Left ventricle myocardium inferior (tissue), 1 donor: ENCODE results near the gene GRIK4. TPM values are rescaled to one million over a fixed set of nuclear protein-coding genes. Genes with fewer than 3 reads are reported as not detected.

Experiments used
- DNase-seq: peaks from one replicate; pipeline ENCODE4 v3.0.0-alpha.2; 2020
- H3K27ac ChIP-seq: fragments of 200-600 bp; replicated peaks from 2 replicates; pipeline ENCODE4 v1.8.0; 2021
- H3K27me3 ChIP-seq: fragments of 200-600 bp; 2 replicates; pipeline ENCODE4 v1.8.0; 2021; ENCODE audit warnings: low read depth
- H3K36me3 ChIP-seq: fragments of 200-600 bp; 2 replicates; pipeline ENCODE4 v1.8.0; 2021
- H3K4me1 ChIP-seq: fragments of 200-600 bp; 2 replicates; pipeline ENCODE4 v1.8.0; 2021
- H3K4me3 ChIP-seq: fragments of 200-600 bp; 2 replicates; pipeline ENCODE4 v1.8.0; 2021; ENCODE audit warnings: mild to moderate bottlenecking, moderate library complexity
- H3K9me3 ChIP-seq: fragments of 200-600 bp; replicated peaks from 2 replicates; pipeline ENCODE4 v1.8.0; 2021
- CTCF ChIP-seq: fragments of 200-600 bp; IDR thresholded peaks from 2 replicates; pipeline ENCODE4 v1.8.0; 2021; ENCODE audit warnings: antibody characterized with exemption, mild to moderate bottlenecking, borderline replicate concordance
- intact Hi-C: fragments of 100-400 bp; cut with micrococcal nuclease; formaldehyde crosslinking; loops from one replicate; pipeline ENCODE4 v1.11.0; 2022
- total RNA-seq: library from RNA; stranded (reverse); fragmentation: NEBNext Ultra II Directional; extraction: Animal tissue kit (Norgen Biotek cat#: 25700); gene quantifications from one replicate; pipeline ENCODE4 v1.2.1, GENCODE V29; 2021
- donor health status: DM: no; HTN: yes; CAD: no; lungs with severe emphysema.

GRIK4 gene
- total RNA-seq, 1 donor from 2014 or later, result 0.16 TPM

- no peak for DNase-seq
- peaks cover 2% of the 10 kb centered on the region for H3K9me3 ChIP-seq
- intact Hi-C loops, result no loop called here
- H3K27me3 ChIP-seq, result peaks cover 66% of the 10 kb centered on the region
- no peak for TF ChIP-seq CTCF
- H3K4me3 ChIP-seq, result no peak overlapping the region
- H3K36me3 ChIP-seq, result no peaks in the 10 kb centered on the region
- no peaks in the 10 kb centered on the region for H3K4me1 ChIP-seq
- H3K27ac ChIP-seq, result no peak overlapping the region
These were observed 267.3 kb downstream of the GRIK4 start for GRCh38 chr11:120778685-120779490.

DNA sequence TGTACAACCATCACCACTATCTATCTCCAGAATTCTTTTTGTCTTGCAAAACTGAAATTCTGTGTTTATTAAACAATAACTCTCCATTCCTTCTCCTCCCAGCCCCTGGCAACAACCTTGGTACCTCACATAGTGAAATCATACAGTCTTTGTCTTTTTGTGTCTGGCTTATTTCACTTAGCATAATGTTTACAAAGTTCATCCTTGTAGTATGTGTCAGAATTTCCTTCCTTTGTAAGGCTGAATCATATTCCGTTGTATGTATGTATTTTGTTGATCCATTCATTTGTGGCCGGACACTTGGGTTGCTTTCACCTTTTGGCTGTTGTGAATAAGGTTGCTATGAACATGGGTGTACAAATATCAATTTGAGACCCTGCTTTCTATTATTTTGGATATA is 268.7 kb downstream of the GRIK4 start:
- peaks cover 67% of the 10 kb centered on the region for H3K27me3 ChIP-seq
- no peak overlapping the region for H3K27ac ChIP-seq
- H3K36me3 ChIP-seq, result no peaks in the 10 kb centered on the region
- no peak for DNase-seq
- TF ChIP-seq CTCF, result no peak
- H3K4me3 ChIP-seq, result no peak overlapping the region
- no peaks in the 10 kb centered on the region for H3K9me3 ChIP-seq
- H3K4me1 ChIP-seq, result no peaks in the 10 kb centered on the region
- intact Hi-C loops, result no loop called here

GRCh38 chr11:120781486-120782120 is 270.1 kb downstream of the GRIK4 start:
- no peak for TF ChIP-seq CTCF
- no peak overlapping the region for H3K27ac ChIP-seq
- H3K4me3 ChIP-seq, result no peak overlapping the region
- DNase-seq, result no peak
- no peaks in the 10 kb centered on the region for H3K36me3 ChIP-seq
- intact Hi-C loops, result no loop called here
- H3K4me1 ChIP-seq, result no peaks in the 10 kb centered on the region
- no peaks in the 10 kb centered on the region for H3K9me3 ChIP-seq
- peaks cover 67% of the 10 kb centered on the region for H3K27me3 ChIP-seq

DNA sequence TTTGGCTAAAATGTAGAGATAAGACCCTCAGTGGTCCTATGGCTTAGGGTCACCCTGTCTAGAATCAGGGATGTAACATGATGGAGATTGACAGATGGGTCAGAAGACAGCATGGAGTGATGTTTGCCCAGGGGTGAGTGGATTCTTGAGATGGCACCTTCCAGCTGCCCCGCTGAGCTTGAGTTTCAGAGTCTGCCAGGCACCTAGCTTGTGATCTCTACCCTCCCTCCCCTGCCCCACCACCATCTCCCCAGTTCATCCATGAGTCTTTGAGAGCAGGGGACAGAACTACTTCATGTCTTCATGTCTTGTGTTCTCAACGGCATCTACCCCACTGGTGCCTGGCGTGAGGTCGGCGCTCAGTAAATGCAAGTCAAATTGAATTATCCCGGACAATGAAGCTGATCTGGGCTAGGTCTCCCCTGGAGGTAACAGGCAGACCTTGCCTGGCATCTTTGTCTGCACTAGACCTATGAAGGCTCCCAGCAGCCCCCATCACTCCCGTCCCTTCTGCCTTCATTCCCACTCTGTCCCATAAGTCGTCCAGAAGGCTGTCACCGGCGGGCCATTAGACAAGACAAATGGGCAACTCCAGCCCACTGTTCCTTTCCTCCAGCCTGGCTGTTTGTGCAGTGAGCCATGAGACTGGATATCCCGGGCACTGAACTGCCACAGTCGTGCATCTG is 273.2 kb downstream of the GRIK4 start:
- no peaks in the 10 kb centered on the region for H3K9me3 ChIP-seq
- peaks cover 74% of the 10 kb centered on the region for H3K27me3 ChIP-seq
- H3K36me3 ChIP-seq, result no peaks in the 10 kb centered on the region
- H3K4me1 ChIP-seq, result no peaks in the 10 kb centered on the region
- H3K27ac ChIP-seq, result no peak overlapping the region
- intact Hi-C loops, result no loop called here
- no peak for DNase-seq
- no peak overlapping the region for H3K4me3 ChIP-seq
- TF ChIP-seq CTCF, result no peak

- Histone ChIP-seq H3K27ac (no peak overlapping the region), H3K4me3 (no peak overlapping the region), H3K27me3 (peaks cover 82% of the 10 kb centered on the region), H3K9me3 (no peaks in the 10 kb centered on the region), H3K36me3 (no peaks in the 10 kb centered on the region), H3K4me1 (no peaks in the 10 kb centered on the region)
- intact Hi-C loops, result no loop called here
- TF ChIP-seq CTCF, result no peak
- no peak for DNase-seq
These were observed 274.0 kb downstream of the GRIK4 start for GRCh38 chr11:120785576-120785975.
